Measurements from ENCODE around the gene ZNF618. TPM values are rescaled to one million over a fixed set of nuclear protein-coding genes. Genes with fewer than 3 reads are reported as not detected.

ZNF618 gene
- polyA plus RNA-seq, 3 donors: 0.53 to 1.9 (median 0.78) TPM

DNA sequence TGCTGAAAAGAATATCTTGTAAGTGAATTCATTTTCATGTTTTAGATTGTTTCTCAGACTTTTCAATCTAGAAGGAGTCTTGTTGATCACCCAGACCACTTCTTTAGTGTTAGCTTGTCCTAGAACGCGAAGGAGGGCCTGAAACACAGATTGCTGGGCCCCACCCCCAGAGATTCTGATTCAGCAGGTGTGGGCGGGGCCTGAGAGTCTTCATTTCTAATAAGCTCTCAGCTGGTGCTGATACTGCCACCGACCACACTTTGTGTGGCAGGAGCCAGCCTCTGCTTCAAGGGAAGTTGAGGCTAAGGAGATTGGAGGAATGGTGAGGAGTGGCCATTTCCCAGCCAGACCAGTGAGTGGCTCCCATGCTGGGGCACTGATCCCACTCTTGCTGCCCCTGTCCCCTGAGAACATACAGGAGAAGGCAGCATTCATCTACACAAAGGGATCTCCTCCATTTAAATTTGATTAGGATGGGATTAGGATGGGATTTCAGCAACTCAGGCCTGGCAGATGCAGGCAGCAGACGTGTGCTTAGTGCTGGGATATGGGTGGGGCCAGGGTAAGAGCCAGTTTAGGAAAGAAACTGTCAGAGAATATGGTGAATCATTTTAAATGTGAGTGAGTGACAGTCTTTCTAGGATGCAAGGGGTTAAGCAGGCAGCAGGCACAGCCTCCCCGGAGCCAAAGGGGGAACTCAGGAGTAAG lies 35.9 kb downstream of the ZNF618 start:
- Histone ChIP-seq H4K20me1 (ENCODE audit: insufficient read depth, low read length) (no peaks in the 10 kb centered on the region), H3K9me3 (replicated peaks in 1 of 2; ENCODE audit: control insufficient read depth in 1 of 2, insufficient read depth in 1 of 2, low read length in 2 of 2) (no peaks in the 10 kb centered on the region), H2AFZ (ENCODE audit: insufficient read depth, low read depth, low read length, poor library complexity, severe bottlenecking) (no peak overlapping the region), H3K9ac (ENCODE audit: insufficient read depth, low read length, poor library complexity, severe bottlenecking) (no peak overlapping the region), H3K4me2 (replicated peaks; ENCODE audit: extremely low read depth, low read length, poor library complexity, severe bottlenecking) (no peak overlapping the region), H3K36me3 (replicated peaks in 1 of 2; ENCODE audit: control insufficient read depth in 1 of 2, insufficient read depth in 2 of 2, low read length in 2 of 2) (no peaks in the 10 kb centered on the region), H3K4me1 (ENCODE audit: control insufficient read depth in 1 of 2, insufficient read depth in 2 of 2, low read length in 2 of 2) (no peaks in the 10 kb centered on the region), H3K27me3 (ENCODE audit: control insufficient read depth in 2 of 2, insufficient read depth in 2 of 2, low read length in 2 of 2) (no peaks in the 10 kb centered on the region), H3K79me2 (ENCODE audit: insufficient read depth, low read length) (no peaks in the 10 kb centered on the region), H3K4me3 (replicated peaks in 1 of 3; ENCODE audit: low read depth in 2 of 3, low read length in 3 of 3) (no peak overlapping the region), H3K27ac (ENCODE audit: low read depth in 1 of 2, low read length in 2 of 2) (no peak overlapping the region)
- no peak overlapping the region for H3K4me3 Mint-ChIP-seq
- peaks cover 0 to 2% (median 1%) of the 10 kb centered on the region in 3 donors for H3K27me3 Mint-ChIP-seq (ENCODE audit: low read depth in 3 of 3)
- DNase-seq: no peak
- TF ChIP-seq, protein P1, sequence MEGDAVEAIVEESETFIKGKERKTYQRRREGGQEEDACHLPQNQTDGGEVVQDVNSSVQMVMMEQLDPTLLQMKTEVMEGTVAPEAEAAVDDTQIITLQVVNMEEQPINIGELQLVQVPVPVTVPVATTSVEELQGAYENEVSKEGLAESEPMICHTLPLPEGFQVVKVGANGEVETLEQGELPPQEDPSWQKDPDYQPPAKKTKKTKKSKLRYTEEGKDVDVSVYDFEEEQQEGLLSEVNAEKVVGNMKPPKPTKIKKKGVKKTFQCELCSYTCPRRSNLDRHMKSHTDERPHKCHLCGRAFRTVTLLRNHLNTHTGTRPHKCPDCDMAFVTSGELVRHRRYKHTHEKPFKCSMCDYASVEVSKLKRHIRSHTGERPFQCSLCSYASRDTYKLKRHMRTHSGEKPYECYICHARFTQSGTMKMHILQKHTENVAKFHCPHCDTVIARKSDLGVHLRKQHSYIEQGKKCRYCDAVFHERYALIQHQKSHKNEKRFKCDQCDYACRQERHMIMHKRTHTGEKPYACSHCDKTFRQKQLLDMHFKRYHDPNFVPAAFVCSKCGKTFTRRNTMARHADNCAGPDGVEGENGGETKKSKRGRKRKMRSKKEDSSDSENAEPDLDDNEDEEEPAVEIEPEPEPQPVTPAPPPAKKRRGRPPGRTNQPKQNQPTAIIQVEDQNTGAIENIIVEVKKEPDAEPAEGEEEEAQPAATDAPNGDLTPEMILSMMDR (IDR thresholded peaks at IDR 0.05): no peak
- H3K27ac Mint-ChIP-seq: peak overlapping the region in 1 of 7 donors; percentile 1
- H3K4me1 Mint-ChIP-seq: peaks cover 3% of the 10 kb centered on the region
- H3K9me3 Mint-ChIP-seq: peaks cover 0 to 2% (median 0%) of the 10 kb centered on the region in 7 donors
- intact Hi-C loops (cut with micrococcal nuclease): no loop called here
- peaks cover 2 to 4% of the 10 kb centered on the region in 2 donors for H3K36me3 Mint-ChIP-seq
- 88% methylated on average over 5 of the region's 6 CpGs for WGBS (ENCODE audit: insufficient coverage)

DNA sequence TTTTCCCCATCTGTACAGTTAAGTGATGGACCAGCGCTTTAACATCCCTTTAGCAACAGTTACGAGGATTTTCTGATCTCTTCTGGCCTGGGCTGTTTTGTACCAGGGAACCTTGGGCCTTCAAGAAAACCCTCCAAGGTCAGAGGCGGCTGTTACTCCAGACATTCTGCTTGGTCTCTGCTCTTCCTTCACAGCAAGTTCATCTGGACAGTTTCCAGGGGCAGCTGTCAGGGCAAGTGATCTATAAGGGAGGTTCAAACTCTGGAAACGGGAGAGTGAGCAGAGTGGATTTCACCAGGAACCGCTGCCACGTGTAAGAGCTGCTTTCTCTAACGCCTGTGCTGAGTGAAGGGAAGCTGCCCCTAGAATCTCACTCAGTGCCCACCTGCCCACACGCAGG lies 36.7 kb downstream of the ZNF618 start:
- Histone ChIP-seq H3K9me3 (replicated peaks in 1 of 2; ENCODE audit: control insufficient read depth in 1 of 2, insufficient read depth in 1 of 2, low read length in 2 of 2) (no peaks in the 10 kb centered on the region), H3K79me2 (ENCODE audit: insufficient read depth, low read length) (no peaks in the 10 kb centered on the region), H3K36me3 (replicated peaks in 1 of 2; ENCODE audit: control insufficient read depth in 1 of 2, insufficient read depth in 2 of 2, low read length in 2 of 2) (no peaks in the 10 kb centered on the region), H2AFZ (ENCODE audit: insufficient read depth, low read depth, low read length, poor library complexity, severe bottlenecking) (no peak overlapping the region), H3K4me2 (replicated peaks; ENCODE audit: extremely low read depth, low read length, poor library complexity, severe bottlenecking) (no peak overlapping the region), H3K4me3 (replicated peaks in 1 of 3; ENCODE audit: low read depth in 2 of 3, low read length in 3 of 3) (no peak overlapping the region), H3K9ac (ENCODE audit: insufficient read depth, low read length, poor library complexity, severe bottlenecking) (no peak overlapping the region), H4K20me1 (ENCODE audit: insufficient read depth, low read length) (no peaks in the 10 kb centered on the region), H3K4me1 (ENCODE audit: control insufficient read depth in 1 of 2, insufficient read depth in 2 of 2, low read length in 2 of 2) (no peaks in the 10 kb centered on the region), H3K27ac (ENCODE audit: low read depth in 1 of 2, low read length in 2 of 2) (no peak overlapping the region), H3K27me3 (ENCODE audit: control insufficient read depth in 2 of 2, insufficient read depth in 2 of 2, low read length in 2 of 2) (no peaks in the 10 kb centered on the region)
- Mint-ChIP-seq H3K4me1 (no peaks in the 10 kb centered on the region), H3K36me3 (peaks cover 2 to 4% of the 10 kb centered on the region in 2 donors), H3K27me3 (ENCODE audit: low read depth in 3 of 3) (peaks cover 0 to 1% (median 0%) of the 10 kb centered on the region in 3 donors), H3K27ac (peak overlapping the region in 1 of 7 donors; percentile 13), H3K9me3 (peaks cover 0 to 2% (median 0%) of the 10 kb centered on the region in 7 donors), H3K4me3 (no peak overlapping the region)
- TF ChIP-seq, protein P1 (IDR thresholded peaks at IDR 0.05): no peak
- intact Hi-C loops (cut with micrococcal nuclease): no loop called here
- WGBS (ENCODE audit: insufficient coverage): 94% methylated on average over 2 of the region's 8 CpGs
- no peak for DNase-seq

Measured in CD14-positive monocyte (primary cell).